Astrocyte (in vitro differentiated cells and primary cell): ENCODE results near the gene AP5Z1. TPM values are rescaled to one million over a fixed set of nuclear protein-coding genes. Genes with fewer than 3 reads are reported as not detected.

Experiments used
- DNase-seq: peaks from one replicate; pipeline ENCODE4 v3.0.0-alpha.2; 2010; ENCODE audit warnings: low read depth
- FAIRE-seq: peaks from 2 replicates; lab custom pipeline; 2011; peaks lifted over from hg19 to GRCh38; lab: Jason Lieb, UNC
- H2AFZ ChIP-seq: 2 replicates; pipeline ENCODE4 v1.6.0; 2012; ENCODE audit warnings: low read depth, low read length, inconsistent platforms
- H3K27ac ChIP-seq: 2 replicates; pipeline ENCODE4 v1.5.1; 2011; ENCODE audit warnings: low read depth, low read length, inconsistent platforms
- H3K27me3 ChIP-seq: 2 replicates; pipeline ENCODE4 v1.6.0; 2011; ENCODE audit warnings: low read length, inconsistent platforms; ENCODE audit not compliant: insufficient read depth
- H3K36me3 ChIP-seq: 2 replicates; pipeline ENCODE4 v1.5.1; 2011; ENCODE audit warnings: low read length, inconsistent platforms; ENCODE audit not compliant: insufficient read depth
- H3K4me1 ChIP-seq: 2 replicates; pipeline ENCODE4 v1.5.1; 2011; ENCODE audit warnings: low read length, inconsistent platforms; ENCODE audit not compliant: insufficient read depth
- H3K4me2 ChIP-seq: 2 replicates; pipeline ENCODE4 v1.6.0; 2012; ENCODE audit warnings: low read length, inconsistent platforms
- H3K4me3 ChIP-seq: 2 replicates; pipeline ENCODE4 v1.5.1; 2011; ENCODE audit warnings: low read depth, mild to moderate bottlenecking, low read length, inconsistent platforms; ENCODE audit not compliant: insufficient read depth
- H3K79me2 ChIP-seq: 2 replicates; pipeline ENCODE4 v1.6.0; 2012; ENCODE audit warnings: mild to moderate bottlenecking, low read length, inconsistent platforms; ENCODE audit not compliant: insufficient read depth
- H3K9ac ChIP-seq: 2 replicates; pipeline ENCODE4 v1.6.0; 2012; ENCODE audit warnings: mild to moderate bottlenecking, low read length, inconsistent platforms
- H3K9me3 ChIP-seq: 2 replicates; pipeline ENCODE4 v1.5.1; 2012; ENCODE audit warnings: low read depth, mild to moderate bottlenecking, low read length, inconsistent platforms; ENCODE audit not compliant: insufficient read depth
- H4K20me1 ChIP-seq: 2 replicates; pipeline ENCODE4 v1.6.0; 2012; ENCODE audit warnings: low read length, inconsistent platforms; ENCODE audit not compliant: insufficient read depth
- H3K27ac Mint-ChIP-seq: one replicate; pipeline ENCODE4 v1.8.0; 2021; ENCODE audit warnings: mild to moderate bottlenecking, mixed read lengths; ENCODE audit not compliant: unreplicated experiment
- H3K27me3 Mint-ChIP-seq: one replicate; pipeline ENCODE4 v1.8.0; 2021; ENCODE audit warnings: low read depth, mixed read lengths; ENCODE audit not compliant: unreplicated experiment
- H3K36me3 Mint-ChIP-seq: one replicate; pipeline ENCODE4 v1.8.0; 2021; ENCODE audit warnings: low read depth, mixed read lengths; ENCODE audit not compliant: unreplicated experiment
- H3K4me1 Mint-ChIP-seq: one replicate; pipeline ENCODE4 v1.8.0; 2021; ENCODE audit warnings: low read depth, mixed read lengths; ENCODE audit not compliant: unreplicated experiment
- H3K4me3 Mint-ChIP-seq: one replicate; pipeline ENCODE4 v1.8.0; 2021; ENCODE audit warnings: mild to moderate bottlenecking, moderate library complexity, mixed read lengths; ENCODE audit not compliant: unreplicated experiment
- H3K9me3 Mint-ChIP-seq: one replicate; pipeline ENCODE4 v1.8.0; 2021; ENCODE audit warnings: mild to moderate bottlenecking, mixed read lengths; ENCODE audit not compliant: unreplicated experiment
- EZH2 ChIP-seq: IDR thresholded peaks from 2 replicates; pipeline ENCODE4 v1.6.1; 2012; ENCODE audit warnings: mild to moderate bottlenecking, low read length, inconsistent platforms; ENCODE audit not compliant: insufficient read depth
- total RNA-seq: library from RNA; stranded (reverse); gene quantifications from 2 replicates; pipeline ENCODE4 v1.2.1, GENCODE V29; 2021
- TF ChIP-seq, protein P1 (sequence below): IDR thresholded peaks from 2 replicates; pipeline ENCODE4 v1.5.1; 2011; ENCODE audit warnings: low read depth, mild to moderate bottlenecking, inconsistent platforms, low read length, moderate library complexity; ENCODE audit not compliant: insufficient read depth

Gene AP5Z1
- total RNA-seq, 1 donor from 2014 or later = 75.6 TPM

DNA sequence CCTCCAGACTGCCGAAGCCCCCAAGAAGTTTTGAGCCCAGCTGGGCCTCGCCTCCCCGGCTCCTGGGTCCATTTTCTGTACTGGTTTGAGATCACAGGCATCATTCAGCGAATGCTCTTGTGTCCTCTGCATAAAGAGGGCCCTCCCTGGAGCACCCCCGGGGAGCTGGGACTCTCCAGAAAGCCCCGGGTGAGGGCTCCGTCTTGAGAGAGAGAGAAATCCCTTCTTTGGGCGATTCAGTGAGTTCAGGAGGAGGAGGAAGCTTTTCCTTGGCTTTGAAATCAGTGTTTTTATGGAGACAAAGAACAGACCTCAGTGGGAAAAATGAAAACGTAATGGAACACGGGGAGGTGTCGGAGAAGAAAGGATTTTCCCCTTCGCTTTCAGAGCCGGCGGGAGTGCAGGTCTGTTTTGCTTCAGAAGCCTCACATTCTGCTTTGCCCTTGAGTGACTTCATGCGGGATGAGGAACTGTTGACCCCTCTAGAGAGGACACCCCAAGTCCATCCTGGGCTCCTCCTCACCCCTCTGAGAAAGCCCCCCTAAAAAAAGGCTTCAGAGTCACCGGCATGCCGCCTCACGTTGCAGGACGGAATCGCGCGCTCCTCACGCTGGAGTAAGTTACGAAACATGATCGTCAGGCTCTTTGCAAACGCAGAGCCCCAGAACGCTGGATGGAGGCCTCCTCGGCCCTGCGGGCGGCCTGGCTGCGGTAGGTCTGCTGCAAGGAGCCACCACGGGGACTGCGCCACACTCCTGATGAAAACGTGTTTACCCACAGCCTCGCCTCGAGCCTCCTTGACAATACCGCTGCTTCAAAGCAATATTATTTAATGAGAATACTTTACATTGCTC lies 8.5 kb upstream of the AP5Z1 start:
- no peaks in the 10 kb centered on the region for H3K9me3 ChIP-seq
- peaks cover 13% of the 10 kb centered on the region for H3K79me2 ChIP-seq
- Mint-ChIP-seq H3K4me1 (no peaks in the 10 kb centered on the region), H3K27me3 (no peaks in the 10 kb centered on the region), H3K9me3 (no peaks in the 10 kb centered on the region), H3K36me3 (peaks cover 13% of the 10 kb centered on the region), H3K27ac (no peak overlapping the region), H3K4me3 (no peak overlapping the region)
- TF ChIP-seq, protein P1, sequence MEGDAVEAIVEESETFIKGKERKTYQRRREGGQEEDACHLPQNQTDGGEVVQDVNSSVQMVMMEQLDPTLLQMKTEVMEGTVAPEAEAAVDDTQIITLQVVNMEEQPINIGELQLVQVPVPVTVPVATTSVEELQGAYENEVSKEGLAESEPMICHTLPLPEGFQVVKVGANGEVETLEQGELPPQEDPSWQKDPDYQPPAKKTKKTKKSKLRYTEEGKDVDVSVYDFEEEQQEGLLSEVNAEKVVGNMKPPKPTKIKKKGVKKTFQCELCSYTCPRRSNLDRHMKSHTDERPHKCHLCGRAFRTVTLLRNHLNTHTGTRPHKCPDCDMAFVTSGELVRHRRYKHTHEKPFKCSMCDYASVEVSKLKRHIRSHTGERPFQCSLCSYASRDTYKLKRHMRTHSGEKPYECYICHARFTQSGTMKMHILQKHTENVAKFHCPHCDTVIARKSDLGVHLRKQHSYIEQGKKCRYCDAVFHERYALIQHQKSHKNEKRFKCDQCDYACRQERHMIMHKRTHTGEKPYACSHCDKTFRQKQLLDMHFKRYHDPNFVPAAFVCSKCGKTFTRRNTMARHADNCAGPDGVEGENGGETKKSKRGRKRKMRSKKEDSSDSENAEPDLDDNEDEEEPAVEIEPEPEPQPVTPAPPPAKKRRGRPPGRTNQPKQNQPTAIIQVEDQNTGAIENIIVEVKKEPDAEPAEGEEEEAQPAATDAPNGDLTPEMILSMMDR = no peak
- TF ChIP-seq EZH2 = no peak
- H3K27ac ChIP-seq = no peak overlapping the region
- H3K4me3 ChIP-seq = no peak overlapping the region
- H3K9ac ChIP-seq = no peak overlapping the region
- no peak overlapping the region for H2AFZ ChIP-seq
- no peaks in the 10 kb centered on the region for H3K4me1 ChIP-seq
- FAIRE-seq = no peak
- H3K4me2 ChIP-seq = no peak overlapping the region
- peaks cover 13% of the 10 kb centered on the region for H3K36me3 ChIP-seq
- no peak for DNase-seq
- no peaks in the 10 kb centered on the region for H3K27me3 ChIP-seq
- H4K20me1 ChIP-seq = peaks cover 67% of the 10 kb centered on the region

DNA sequence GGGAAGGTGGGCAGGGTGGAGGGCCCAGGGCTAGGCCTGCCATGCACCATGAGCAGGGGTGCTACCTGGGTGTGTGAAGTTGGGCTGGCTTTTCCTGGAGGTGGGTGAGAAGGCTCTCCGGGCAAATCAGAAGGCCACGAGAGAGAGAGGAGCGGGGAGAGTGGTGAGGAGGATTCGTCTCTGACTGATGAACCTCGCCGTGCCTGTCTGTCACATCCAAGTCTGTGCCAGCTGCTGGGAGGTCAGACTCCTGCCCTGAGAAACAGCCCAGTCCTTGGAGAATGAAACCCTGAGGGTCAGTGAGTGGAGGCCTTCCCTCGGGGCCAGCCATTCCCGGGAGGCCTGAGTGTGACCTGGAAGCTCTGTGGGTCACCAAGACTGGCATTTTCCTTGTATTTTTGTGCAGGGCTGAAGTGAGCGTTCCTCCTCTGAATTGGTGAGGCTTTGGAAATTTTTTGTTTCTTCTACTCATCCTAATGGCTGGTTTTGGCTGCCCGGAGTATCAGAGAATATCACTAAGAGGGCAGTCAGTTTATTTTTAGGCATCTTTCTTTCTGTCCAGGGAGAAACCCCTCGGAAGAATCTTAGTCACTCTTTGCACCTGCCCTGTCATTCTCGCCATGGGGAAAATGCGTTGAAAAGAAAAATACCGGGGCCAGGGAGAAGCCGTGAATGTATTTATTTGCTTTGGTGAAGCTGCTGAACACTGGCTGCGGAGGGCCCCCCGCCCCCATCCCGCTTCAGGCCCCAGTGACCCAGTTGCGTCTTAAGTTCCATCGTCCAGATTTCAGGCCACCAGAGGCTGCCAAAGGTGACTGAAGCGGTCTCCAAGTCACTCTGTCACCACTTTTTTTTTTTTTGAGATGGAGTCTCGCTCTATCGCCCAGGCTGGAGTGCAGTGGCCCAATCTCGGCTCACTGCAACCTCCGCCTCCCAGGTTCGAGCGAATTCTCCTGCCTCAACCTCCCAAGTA lies 6.5 kb upstream of the AP5Z1 start:
- Mint-ChIP-seq H3K4me1 (no peaks in the 10 kb centered on the region), H3K9me3 (no peaks in the 10 kb centered on the region), H3K27ac (peak overlapping the region; percentile 18), H3K4me3 (no peak overlapping the region), H3K27me3 (no peaks in the 10 kb centered on the region), H3K36me3 (peaks cover 8% of the 10 kb centered on the region)
- no peak overlapping the region for H3K4me3 ChIP-seq
- H4K20me1 ChIP-seq = peaks cover 58% of the 10 kb centered on the region
- peaks cover 7% of the 10 kb centered on the region for H3K79me2 ChIP-seq
- H3K27me3 ChIP-seq = no peaks in the 10 kb centered on the region
- no peak overlapping the region for H3K27ac ChIP-seq
- no peak overlapping the region for H2AFZ ChIP-seq
- no peak for FAIRE-seq
- H3K9ac ChIP-seq = no peak overlapping the region
- TF ChIP-seq, protein P1 = no peak
- no peak for TF ChIP-seq EZH2
- no peaks in the 10 kb centered on the region for H3K9me3 ChIP-seq
- H3K4me2 ChIP-seq = no peak overlapping the region
- peaks cover 5% of the 10 kb centered on the region for H3K36me3 ChIP-seq
- no peak for DNase-seq
- no peaks in the 10 kb centered on the region for H3K4me1 ChIP-seq
